Measurements from ENCODE around the gene POU6F2. TPM values are rescaled to one million over a fixed set of nuclear protein-coding genes. Genes with fewer than 3 reads are reported as not detected.

The POU6F2 gene
- total and polyA plus RNA-seq, 2 experiments from 2014 or later = 7.2 to 7.3 TPM

- no peaks in the 10 kb centered on the region for H3K9me2 ChIP-seq (ENCODE audit: insufficient read depth)
- H3K4me1 Mint-ChIP-seq = peaks cover 13% of the 10 kb centered on the region
- no peaks in the 10 kb centered on the region for H4K20me1 ChIP-seq (replicated peaks; ENCODE audit: insufficient read depth)
- no peaks in the 10 kb centered on the region for H3K36me3 Mint-ChIP-seq (ENCODE audit: low read depth)
- no peak overlapping the region for H3K27ac ChIP-seq (ENCODE audit: low read depth)
- peaks cover 5% of the 10 kb centered on the region for H3K4me1 ChIP-seq (ENCODE audit: insufficient read depth)
- DNase-seq (ENCODE audit: low spot score) = no peak
- no peak overlapping the region for H3K4me3 ChIP-seq
- no peaks in the 10 kb centered on the region for H3K79me2 ChIP-seq (replicated peaks; ENCODE audit: insufficient read depth)
- no peak overlapping the region for H3K27ac Mint-ChIP-seq
- no peaks in the 10 kb centered on the region for H3F3A ChIP-seq (replicated peaks; ENCODE audit: low read depth)
- no peaks in the 10 kb centered on the region for H3K27me3 Mint-ChIP-seq (ENCODE audit: insufficient read depth, low read depth, poor library complexity)
- H3K4me3 Mint-ChIP-seq = no peak overlapping the region
- TF ChIP-seq ZNF462 (CRISPR knock-in tag; IDR thresholded peaks at IDR 0.05) (no peak), POLR2AphosphoS5 (IDR thresholded peaks at IDR 0.05; ENCODE audit: low read depth) (no peak), CTCF (conservative IDR thresholded peaks at IDR 0.05; ENCODE audit: low read depth in 2 of 2) (no peak), EZH2 (IDR thresholded peaks at IDR 0.05; ENCODE audit: low read depth, unreplicated experiment) (no peak), EZH2phosphoT487 (IDR thresholded peaks at IDR 0.05; ENCODE audit: unreplicated experiment) (no peak), CREB1 (CRISPR knock-in tag; IDR thresholded peaks at IDR 0.05; ENCODE audit: low read depth) (no peak), ZNF114 (CRISPR knock-in tag; IDR thresholded peaks at IDR 0.05) (no peak), STAT1 (IDR thresholded peaks at IDR 0.05; ENCODE audit: unreplicated experiment) (no peak)
- H2AFZ ChIP-seq = no peak overlapping the region
- no peak overlapping the region for H3K4me2 ChIP-seq
- H3K36me3 ChIP-seq (ENCODE audit: insufficient read depth) = no peaks in the 10 kb centered on the region
- H3K27me3 ChIP-seq (ENCODE audit: insufficient read depth) = no peaks in the 10 kb centered on the region
- H3K9me3 Mint-ChIP-seq = no peaks in the 10 kb centered on the region
- no peak for ATAC-seq
These were observed 256.3 kb downstream of the POU6F2 start for GRCh38 chr7:39233851-39234529.

Measured in GM23338 (cell line).